H9 (cell line): ENCODE data around the gene ABCC12. TPM values are rescaled to one million over a fixed set of nuclear protein-coding genes. Genes with fewer than 3 reads are reported as not detected.

Experiments used
- DNase-seq: peaks from one replicate; pipeline ENCODE4 v3.0.0-alpha.2; 2017
- H2AFZ ChIP-seq: one replicate; pipeline ENCODE4 v1.6.1; 2013; ENCODE audit warnings: mild to moderate bottlenecking, low read length, control low read depth, moderate library complexity
- H2AK5ac ChIP-seq: 2 replicates; pipeline ENCODE4 v1.6.1; 2013; ENCODE audit warnings: low read length, control low read depth, mixed read lengths; ENCODE audit not compliant: insufficient read length
- H2BK120ac ChIP-seq: one replicate; pipeline ENCODE4 v1.6.1; 2013; ENCODE audit warnings: low read depth, mild to moderate bottlenecking, low read length, control low read depth, inconsistent platforms; ENCODE audit not compliant: poor library complexity, severe bottlenecking
- H2BK12ac ChIP-seq: 2 replicates; pipeline ENCODE4 v1.6.1; 2013; ENCODE audit warnings: low read length, control low read depth, mixed read lengths, low read depth; ENCODE audit not compliant: insufficient read length
- H2BK15ac ChIP-seq: 2 replicates; pipeline ENCODE4 v1.6.1; 2013; ENCODE audit warnings: low read depth, low read length, control low read depth
- H2BK20ac ChIP-seq: one replicate; pipeline ENCODE4 v1.6.1; 2013; ENCODE audit warnings: low read depth, mild to moderate bottlenecking, low read length, control low read depth, inconsistent platforms; ENCODE audit not compliant: poor library complexity, severe bottlenecking
- H2BK5ac ChIP-seq: 2 replicates; pipeline ENCODE4 v1.6.1; 2013; ENCODE audit warnings: low read length, control low read depth, mixed read lengths; ENCODE audit not compliant: insufficient read length
- H3K14ac ChIP-seq: 2 replicates; pipeline ENCODE4 v1.6.1; 2013; ENCODE audit warnings: low read length, control low read depth; ENCODE audit not compliant: insufficient read depth
- H3K18ac ChIP-seq: 2 replicates; pipeline ENCODE4 v1.6.1; 2013; ENCODE audit warnings: low read depth, mild to moderate bottlenecking, mixed read lengths, low read length, control low read depth; ENCODE audit not compliant: insufficient read length
- H3K23ac ChIP-seq: 2 replicates; pipeline ENCODE4 v1.6.1; 2013; ENCODE audit warnings: low read length, control low read depth, mixed read lengths, low read depth; ENCODE audit not compliant: insufficient read length
- H3K23me2 ChIP-seq: 2 replicates; pipeline ENCODE4 v1.6.1; 2013; ENCODE audit warnings: low read depth, mild to moderate bottlenecking, mixed read lengths, low read length, control low read depth; ENCODE audit not compliant: insufficient read length, poor library complexity, severe bottlenecking
- H3K27ac ChIP-seq: 2 replicates; pipeline ENCODE4 v1.5.1; 2013; ENCODE audit warnings: low read length, control low read depth, mixed read lengths, low read depth; ENCODE audit not compliant: insufficient read length
- H3K27me3 ChIP-seq: 2 replicates; pipeline ENCODE4 v1.6.1; 2013; ENCODE audit warnings: low read length, control low read depth, inconsistent platforms; ENCODE audit not compliant: insufficient read depth
- H3K4ac ChIP-seq: 2 replicates; pipeline ENCODE4 v1.6.1; 2013; ENCODE audit warnings: low read depth, mild to moderate bottlenecking, control low read depth, inconsistent platforms, low read length, moderate library complexity
- H3K4me1 ChIP-seq: 2 replicates; pipeline ENCODE4 v1.6.1; 2013; ENCODE audit warnings: low read length, control low read depth, inconsistent platforms; ENCODE audit not compliant: insufficient read depth
- H3K4me2 ChIP-seq: 2 replicates; pipeline ENCODE4 v1.6.1; 2013; ENCODE audit warnings: low read length, control low read depth, mixed read lengths; ENCODE audit not compliant: insufficient read length, insufficient read depth
- H3K56ac ChIP-seq: 2 replicates; pipeline ENCODE4 v1.6.1; 2013; ENCODE audit warnings: low read depth, mild to moderate bottlenecking, mixed read lengths, low read length, control low read depth; ENCODE audit not compliant: insufficient read length
- H3K79me1 ChIP-seq: 2 replicates; pipeline ENCODE4 v1.6.1; 2013; ENCODE audit warnings: low read depth, mild to moderate bottlenecking, moderate library complexity, low read length, control low read depth, inconsistent platforms; ENCODE audit not compliant: insufficient read depth, poor library complexity, severe bottlenecking
- H3K79me2 ChIP-seq: 2 replicates; pipeline ENCODE4 v1.6.1; 2013; ENCODE audit warnings: low read length, control low read depth, inconsistent platforms; ENCODE audit not compliant: insufficient read depth
- H3K9ac ChIP-seq: 2 replicates; pipeline ENCODE4 v1.6.1; 2013; ENCODE audit warnings: low read length, control low read depth, mixed read lengths; ENCODE audit not compliant: insufficient read length; ENCODE audit errors: extremely low read depth
- H3K9me3 ChIP-seq: one replicate; pipeline ENCODE4 v1.6.1; 2013; ENCODE audit warnings: low read depth, low read length, inconsistent platforms; ENCODE audit not compliant: control insufficient read depth
- H3T11ph ChIP-seq: one replicate; pipeline ENCODE4 v1.6.1; 2013; ENCODE audit warnings: mild to moderate bottlenecking, low read length, control low read depth, inconsistent platforms
- H4K20me1 ChIP-seq: one replicate; pipeline ENCODE4 v1.6.1; 2013; ENCODE audit not compliant: control insufficient read depth, insufficient read length, insufficient read depth
- H4K5ac ChIP-seq: 2 replicates; pipeline ENCODE4 v1.6.1; 2013; ENCODE audit warnings: low read depth, mild to moderate bottlenecking, mixed read lengths, low read length, control low read depth; ENCODE audit not compliant: insufficient read length
- H4K8ac ChIP-seq: replicated peaks from 2 replicates; pipeline ENCODE4 v1.6.1; 2013; ENCODE audit warnings: low read length, control low read depth, mixed read lengths, low read depth; ENCODE audit not compliant: insufficient read length
- H4K91ac ChIP-seq: 2 replicates; pipeline ENCODE4 v1.6.1; 2013; ENCODE audit warnings: low read depth, mild to moderate bottlenecking, moderate library complexity, mixed read lengths, low read length, control low read depth; ENCODE audit not compliant: insufficient read length
- H3K27ac Mint-ChIP-seq, 3 experiments: 2 replicates in 2 of 3; 3 replicates in 1 of 3; pipeline ENCODE4 v1.8.0; 2020 to 2021; ENCODE audit warnings: mixed read lengths in 3 of 3, mild to moderate bottlenecking in 1 of 3, moderate library complexity in 1 of 3
- H3K27me3 Mint-ChIP-seq: 2 replicates; pipeline ENCODE4 v1.8.0; 2021; ENCODE audit warnings: low read depth, mild to moderate bottlenecking, moderate library complexity, mixed read lengths
- H3K36me3 Mint-ChIP-seq, 3 experiments: 2 replicates in 2 of 3; 3 replicates in 1 of 3; pipeline ENCODE4 v1.8.0; 2020 to 2021; ENCODE audit warnings: low read depth in 3 of 3, mixed read lengths in 3 of 3; ENCODE audit not compliant: insufficient read depth in 1 of 3
- H3K4me1 Mint-ChIP-seq, 2 experiments: 2 replicates each; pipeline ENCODE4 v1.8.0; 2020; ENCODE audit warnings: mixed read lengths in 2 of 2
- H3K4me3 Mint-ChIP-seq, 2 experiments: 2 replicates in 1 of 2; 3 replicates in 1 of 2; pipeline ENCODE4 v1.8.0; 2020 to 2021; ENCODE audit warnings: mild to moderate bottlenecking in 2 of 2, mixed read lengths in 2 of 2, moderate library complexity in 1 of 2
- H3K9me3 Mint-ChIP-seq, 2 experiments: 2 replicates in 1 of 2; 3 replicates in 1 of 2; pipeline ENCODE4 v1.8.0; 2020; ENCODE audit warnings: mild to moderate bottlenecking in 2 of 2, mixed read lengths in 2 of 2, moderate library complexity in 1 of 2
- WGBS: extraction: QIAGEN DNeasy Blood & Tissue Kit; methylation state at CpG from one replicate; pipeline ENCODE4 v1.1.7; 2013; ENCODE audit warnings: missing lambda C conversion rate, low lambda C conversion rate, mixed read lengths; ENCODE audit not compliant: insufficient read length; ENCODE audit errors: extremely low coverage; 5-methylcytosine and 5-hydroxymethylcytosine counted together
- total RNA-seq: library from RNA; stranded (reverse); gene quantifications from 2 replicates; pipeline ENCODE4 v1.2.1, GENCODE V29; 2021
- TF ChIP-seq, protein P1 (sequence below): fragments of 200-600 bp; sonication (generic); conservative IDR thresholded peaks from 3 replicates; pipeline ENCODE4 v1.8.0; 2021; ENCODE audit warnings: antibody characterized with exemption, mild to moderate bottlenecking

Gene ABCC12
- total RNA-seq, 1 experiment from 2014 or later: 0.09 TPM

DNA sequence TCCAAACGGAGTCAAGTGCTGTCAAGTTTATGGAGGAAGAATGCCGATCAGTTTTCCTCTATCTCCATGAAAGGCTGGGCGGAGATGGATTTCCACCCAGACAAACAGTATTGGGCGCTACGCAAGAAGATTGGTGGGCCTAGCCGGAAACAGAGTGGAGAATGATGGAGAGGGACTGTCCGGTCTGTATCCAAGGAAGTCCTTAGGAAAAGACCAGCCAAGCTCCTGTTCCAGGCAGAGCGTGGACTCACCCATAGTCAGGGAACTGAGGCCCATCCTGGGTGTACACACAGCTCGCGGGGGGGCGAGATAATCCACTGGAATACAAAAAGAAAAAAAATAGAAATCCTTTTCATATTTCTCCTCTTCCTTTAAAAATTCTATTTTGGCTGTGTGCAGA lies 1.5 kb upstream of the ABCC12 start:
- no peaks in the 10 kb centered on the region for H3K4me1 ChIP-seq
- H4K5ac ChIP-seq: no peak overlapping the region
- TF ChIP-seq, protein P1, sequence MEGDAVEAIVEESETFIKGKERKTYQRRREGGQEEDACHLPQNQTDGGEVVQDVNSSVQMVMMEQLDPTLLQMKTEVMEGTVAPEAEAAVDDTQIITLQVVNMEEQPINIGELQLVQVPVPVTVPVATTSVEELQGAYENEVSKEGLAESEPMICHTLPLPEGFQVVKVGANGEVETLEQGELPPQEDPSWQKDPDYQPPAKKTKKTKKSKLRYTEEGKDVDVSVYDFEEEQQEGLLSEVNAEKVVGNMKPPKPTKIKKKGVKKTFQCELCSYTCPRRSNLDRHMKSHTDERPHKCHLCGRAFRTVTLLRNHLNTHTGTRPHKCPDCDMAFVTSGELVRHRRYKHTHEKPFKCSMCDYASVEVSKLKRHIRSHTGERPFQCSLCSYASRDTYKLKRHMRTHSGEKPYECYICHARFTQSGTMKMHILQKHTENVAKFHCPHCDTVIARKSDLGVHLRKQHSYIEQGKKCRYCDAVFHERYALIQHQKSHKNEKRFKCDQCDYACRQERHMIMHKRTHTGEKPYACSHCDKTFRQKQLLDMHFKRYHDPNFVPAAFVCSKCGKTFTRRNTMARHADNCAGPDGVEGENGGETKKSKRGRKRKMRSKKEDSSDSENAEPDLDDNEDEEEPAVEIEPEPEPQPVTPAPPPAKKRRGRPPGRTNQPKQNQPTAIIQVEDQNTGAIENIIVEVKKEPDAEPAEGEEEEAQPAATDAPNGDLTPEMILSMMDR: no peak
- Mint-ChIP-seq H3K36me3 (no peaks in the 10 kb centered on the region; a peak in 1 of 7 replicates), H3K4me1 (peaks cover 2 to 11% of the 10 kb centered on the region in 2 experiments; a peak in 2 of 4 replicates), H3K27me3 (peaks cover 14% of the 10 kb centered on the region), H3K4me3 (no peak overlapping the region), H3K27ac (no peak overlapping the region), H3K9me3 (no peaks in the 10 kb centered on the region; a peak in 1 of 5 replicates)
- no peaks in the 10 kb centered on the region for H3K79me1 ChIP-seq
- no peak overlapping the region for H4K8ac ChIP-seq
- H2BK12ac ChIP-seq: no peak overlapping the region
- no peak overlapping the region for H4K91ac ChIP-seq
- WGBS: no CpG with 5 or more reads among the region's 11 CpGs
- no peak overlapping the region for H3T11ph ChIP-seq
- H3K4ac ChIP-seq: no peak overlapping the region
- no peak for DNase-seq
- H3K9me3 ChIP-seq: no peaks in the 10 kb centered on the region
- H3K56ac ChIP-seq: no peak overlapping the region
- H3K79me2 ChIP-seq: no peaks in the 10 kb centered on the region
- H3K9ac ChIP-seq: no peak overlapping the region
- no peak overlapping the region for H3K23ac ChIP-seq
- no peak overlapping the region for H2AK5ac ChIP-seq
- no peak overlapping the region for H2AFZ ChIP-seq
- no peaks in the 10 kb centered on the region for H3K23me2 ChIP-seq
- no peaks in the 10 kb centered on the region for H4K20me1 ChIP-seq
- no peak overlapping the region for H3K4me2 ChIP-seq
- H3K27me3 ChIP-seq: no peaks in the 10 kb centered on the region
- no peak overlapping the region for H3K14ac ChIP-seq
- H2BK5ac ChIP-seq: no peak overlapping the region
- H3K18ac ChIP-seq: no peak overlapping the region
- H2BK120ac ChIP-seq: no peak overlapping the region
- no peak overlapping the region for H2BK15ac ChIP-seq
- no peak overlapping the region for H2BK20ac ChIP-seq
- no peak overlapping the region for H3K27ac ChIP-seq
